A673 (cell line): ENCODE data around the gene ZNF827. TPM values are rescaled to one million over a fixed set of nuclear protein-coding genes. Genes with fewer than 3 reads are reported as not detected.
A peak's percentile ranks its signal among the peaks of the same experiment; 100 is the strongest.

Source experiments
- BruUV-seq: library from RNA; stranded (reverse); fragments of 400-500 nt; replicated peaks from 2 replicates; lab custom pipeline; 2021; lab: Mats Ljungman, UMichigan
- CTCF ChIA-PET: fragments of 300-600 bp; sonication (Branson Sonifier 250); formaldehyde crosslinking; loops from one replicate; lab custom pipeline; 2022; ENCODE audit warnings: antibody characterized with exemption; lab: Charles Lee
- POLR2A ChIA-PET: fragments of 300-600 bp; sonication (Branson Sonifier 250); formaldehyde crosslinking; loops from one replicate; lab custom pipeline; 2022; ENCODE audit warnings: antibody characterized with exemption; ENCODE audit not compliant: low non-redundant PET; lab: Charles Lee
- DNase-seq: peaks from one replicate; pipeline ENCODE4 v3.0.0-alpha.2; 2015; ENCODE audit warnings: low spot score
- H3K27ac ChIP-seq: fragments of 200-600 bp; sonication (generic); 2 replicates; pipeline ENCODE4 v1.5.1; 2016; ENCODE audit warnings: mixed run types, low read depth, mild to moderate bottlenecking, mixed read lengths, antibody characterized with exemption, low read length; ENCODE audit not compliant: poor library complexity, severe bottlenecking
- H3K27me3 ChIP-seq: fragments of 200-600 bp; sonication (generic); replicated peaks from 2 replicates; pipeline ENCODE4 v1.6.1; 2017; ENCODE audit warnings: mixed run types, low read depth, mild to moderate bottlenecking, mixed read lengths, antibody characterized with exemption, low read length; ENCODE audit not compliant: insufficient read depth, poor library complexity
- H3K36me3 ChIP-seq: fragments of 200-600 bp; sonication (generic); 2 replicates; pipeline ENCODE4 v1.6.1; 2016; ENCODE audit warnings: mixed run types, mild to moderate bottlenecking, mixed read lengths, antibody characterized with exemption, low read length; ENCODE audit not compliant: insufficient read depth, poor library complexity, severe bottlenecking
- H3K4me1 ChIP-seq: fragments of 200-600 bp; sonication (generic); 2 replicates; pipeline ENCODE4 v1.6.1; 2017; ENCODE audit warnings: mixed run types, mild to moderate bottlenecking, mixed read lengths, antibody characterized with exemption, low read length; ENCODE audit not compliant: insufficient read depth, poor library complexity, severe bottlenecking
- H3K4me3 ChIP-seq: fragments of 200-600 bp; sonication (generic); 2 replicates; pipeline ENCODE4 v1.5.1; 2016; ENCODE audit warnings: low read depth, mixed run types, mild to moderate bottlenecking, mixed read lengths, low read length; ENCODE audit not compliant: poor library complexity, severe bottlenecking
- H3K9me3 ChIP-seq: fragments of 200-600 bp; sonication (generic); 2 replicates; pipeline ENCODE4 v1.6.1; 2016; ENCODE audit warnings: mixed run types, low read depth, mild to moderate bottlenecking, mixed read lengths, antibody characterized with exemption, low read length; ENCODE audit not compliant: poor library complexity, severe bottlenecking
- EZH2 ChIP-seq: fragments of 200-600 bp; sonication (generic); IDR thresholded peaks from 2 replicates; pipeline ENCODE4 v1.6.1; 2017; ENCODE audit warnings: borderline replicate concordance, low read depth, mild to moderate bottlenecking, mixed read lengths, antibody characterized with exemption, low read length; ENCODE audit not compliant: poor library complexity, severe bottlenecking
- intact Hi-C: fragments of 100-400 bp; cut with micrococcal nuclease; formaldehyde crosslinking; loops from one replicate; pipeline ENCODE4 v1.10.0; 2022; ENCODE audit not compliant: unreplicated experiment
- total RNA-seq: library from RNA; stranded (reverse); gene quantifications from 2 replicates; pipeline ENCODE4 v1.2.3, GENCODE V29; 2021
- TF ChIP-seq, protein P1 (sequence below): fragments of 300-800, 200-600 bp; sonication (generic); conservative IDR thresholded peaks from 2 replicates; pipeline ENCODE4 v1.5.1; 2017; ENCODE audit warnings: low read depth, mild to moderate bottlenecking, antibody characterized with exemption, low read length, moderate library complexity, mixed read lengths

Gene ZNF827
- total RNA-seq, 1 experiment from 2014 or later = 20.0 TPM

DNA sequence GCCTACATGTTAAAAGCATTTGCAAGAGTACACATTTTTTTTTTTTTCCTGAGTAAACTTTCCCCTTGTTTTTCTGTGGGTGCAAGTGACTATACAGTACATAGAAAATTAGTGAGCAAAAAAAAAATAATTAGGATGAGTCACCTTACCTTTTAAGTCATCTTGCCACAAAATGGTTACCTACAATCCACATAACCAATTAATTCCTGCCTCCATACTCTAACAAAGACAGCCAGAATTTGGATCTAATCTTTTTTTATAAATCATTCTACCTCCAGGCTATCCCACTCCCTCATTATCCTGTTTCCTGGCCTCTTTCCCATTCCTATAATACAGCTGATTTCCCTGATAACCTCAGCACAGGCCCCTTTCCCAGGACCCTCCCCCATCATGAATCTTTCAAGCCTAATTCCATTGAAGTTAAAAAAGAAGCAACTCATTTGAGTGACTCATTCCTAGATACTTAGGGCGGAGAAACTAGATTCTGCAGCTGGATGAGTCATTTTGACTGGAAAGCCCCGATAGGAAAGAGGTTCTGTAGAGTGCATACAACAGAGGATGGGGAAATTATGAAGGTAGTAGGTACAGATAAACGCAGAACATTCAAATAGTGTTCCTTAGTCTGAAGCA lies 130.5 kb downstream of the ZNF827 start:
- H3K36me3 ChIP-seq = no peaks in the 10 kb centered on the region
- intact Hi-C loops = no loop called here

DNA sequence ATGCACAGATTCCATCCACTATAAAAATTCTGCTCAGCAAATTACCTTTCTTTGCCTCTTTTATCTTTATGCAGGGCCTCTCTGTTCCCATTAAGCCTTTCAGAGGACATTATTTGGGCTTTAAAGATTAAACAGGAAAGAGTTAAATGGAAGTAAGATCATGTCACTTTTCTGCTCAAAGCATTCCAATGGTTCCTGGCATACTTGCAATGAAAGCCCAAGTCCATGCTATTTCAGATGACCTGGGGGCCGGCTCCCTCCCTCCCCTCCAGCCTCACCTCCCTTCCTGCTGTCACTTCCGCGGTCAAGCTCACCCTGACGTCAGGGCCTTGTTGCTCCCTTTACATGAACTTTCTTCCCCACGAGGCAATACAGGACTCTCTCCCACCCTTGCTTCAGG lies 133.1 kb downstream of the ZNF827 start:
- CTCF ChIA-PET = no interaction called here
- POLR2A ChIA-PET = no interaction called here
- intact Hi-C loops = no loop called here

More for the DNA sequence above, 130.5 kb downstream of the ZNF827 start:
- no peak overlapping the region for H3K4me3 ChIP-seq
- peaks cover 6% of the 10 kb centered on the region for H3K9me3 ChIP-seq
- no TSS peak for BruUV-seq
- peaks cover 35% of the 10 kb centered on the region for H3K4me1 ChIP-seq
- no peak overlapping the region for H3K27ac ChIP-seq
- peak; percentile 87 for DNase-seq
- TF ChIP-seq, protein P1, sequence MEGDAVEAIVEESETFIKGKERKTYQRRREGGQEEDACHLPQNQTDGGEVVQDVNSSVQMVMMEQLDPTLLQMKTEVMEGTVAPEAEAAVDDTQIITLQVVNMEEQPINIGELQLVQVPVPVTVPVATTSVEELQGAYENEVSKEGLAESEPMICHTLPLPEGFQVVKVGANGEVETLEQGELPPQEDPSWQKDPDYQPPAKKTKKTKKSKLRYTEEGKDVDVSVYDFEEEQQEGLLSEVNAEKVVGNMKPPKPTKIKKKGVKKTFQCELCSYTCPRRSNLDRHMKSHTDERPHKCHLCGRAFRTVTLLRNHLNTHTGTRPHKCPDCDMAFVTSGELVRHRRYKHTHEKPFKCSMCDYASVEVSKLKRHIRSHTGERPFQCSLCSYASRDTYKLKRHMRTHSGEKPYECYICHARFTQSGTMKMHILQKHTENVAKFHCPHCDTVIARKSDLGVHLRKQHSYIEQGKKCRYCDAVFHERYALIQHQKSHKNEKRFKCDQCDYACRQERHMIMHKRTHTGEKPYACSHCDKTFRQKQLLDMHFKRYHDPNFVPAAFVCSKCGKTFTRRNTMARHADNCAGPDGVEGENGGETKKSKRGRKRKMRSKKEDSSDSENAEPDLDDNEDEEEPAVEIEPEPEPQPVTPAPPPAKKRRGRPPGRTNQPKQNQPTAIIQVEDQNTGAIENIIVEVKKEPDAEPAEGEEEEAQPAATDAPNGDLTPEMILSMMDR = no peak
- TF ChIP-seq EZH2 = no peak
- H3K27me3 ChIP-seq = no peaks in the 10 kb centered on the region
- ChIA-PET CTCF (interaction anchor here (0.7 kb wide), 1 partner anchor 35 kb away, joined by 3 read pairs; no protein-coding TSS in a partner anchor), POLR2A (interaction anchor here (0.6 kb wide), 1 partner anchor 160 kb away, joined by 3 read pairs; no protein-coding TSS in a partner anchor)

DNA sequence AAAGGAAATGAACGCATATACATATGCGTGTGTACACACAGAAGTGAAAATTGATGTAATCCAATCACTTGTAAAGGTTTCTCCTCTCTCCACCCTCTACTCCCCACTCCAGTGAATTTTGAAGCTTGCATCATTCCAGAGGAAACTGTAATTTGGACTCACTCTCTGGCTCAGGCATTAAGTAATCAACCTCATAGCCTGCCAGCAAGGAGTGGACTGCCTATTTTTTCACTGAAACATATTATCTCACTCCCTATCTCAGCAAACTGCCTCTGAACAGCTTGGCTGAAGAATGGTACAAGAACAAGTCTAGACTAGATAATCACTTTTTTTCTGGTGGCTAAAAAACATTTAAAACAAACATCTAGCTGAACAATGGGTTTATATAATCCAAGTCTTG lies 134.5 kb downstream of the ZNF827 start:
- CTCF ChIA-PET = no interaction called here
- Histone ChIP-seq H3K27me3 (no peaks in the 10 kb centered on the region), H3K36me3 (no peaks in the 10 kb centered on the region), H3K4me3 (no peak overlapping the region), H3K27ac (peak overlapping the region; percentile 36), H3K9me3 (no peaks in the 10 kb centered on the region), H3K4me1 (peaks cover 35% of the 10 kb centered on the region)
- intact Hi-C loops = no loop called here
- peak; percentile 73 for DNase-seq
- POLR2A ChIA-PET = no interaction called here
- BruUV-seq = no TSS peak
- TF ChIP-seq, protein P1 = no peak
- no peak for TF ChIP-seq EZH2

More for the DNA sequence above, 133.1 kb downstream of the ZNF827 start:
- peaks cover 6% of the 10 kb centered on the region for H3K9me3 ChIP-seq
- H3K27ac ChIP-seq = no peak overlapping the region
- TF ChIP-seq, protein P1 = no peak
- no peak for TF ChIP-seq EZH2
- no peak overlapping the region for H3K4me3 ChIP-seq
- H3K4me1 ChIP-seq = peaks cover 35% of the 10 kb centered on the region
- no peaks in the 10 kb centered on the region for H3K27me3 ChIP-seq
- no peaks in the 10 kb centered on the region for H3K36me3 ChIP-seq
- BruUV-seq = no TSS peak
- DNase-seq = no peak
